Midbrain (tissue), 1 donor: ENCODE data around the gene IFNA5.
A peak's percentile ranks its signal among the peaks of the same experiment; 100 is the strongest.

ENCODE experiments used
- DNase-seq: peaks from one replicate; lab custom pipeline; 2025; lab: John Stamatoyannopoulos, UW

The IFNA5 gene

DNA sequence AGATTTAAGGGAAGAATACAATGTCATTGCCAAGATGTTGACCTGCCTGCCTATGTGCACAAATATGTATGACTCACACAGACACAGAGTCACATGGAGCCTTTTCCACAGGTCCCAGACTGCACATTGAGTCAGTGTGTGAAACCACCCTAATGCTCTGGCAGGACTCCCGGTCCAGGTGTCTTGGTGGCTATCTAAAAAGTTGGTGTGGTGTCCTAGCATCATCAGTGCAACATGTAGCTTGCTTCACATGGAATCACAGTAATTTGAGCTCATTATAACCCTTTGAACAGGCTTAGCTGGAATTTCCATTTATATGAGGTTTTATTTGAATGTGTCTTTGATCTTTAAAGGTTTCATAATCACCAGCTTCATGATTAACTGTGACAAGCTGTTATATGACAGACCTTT, 10.7 kb downstream of the IFNA5 start:
- no peak for DNase-seq

DNA sequence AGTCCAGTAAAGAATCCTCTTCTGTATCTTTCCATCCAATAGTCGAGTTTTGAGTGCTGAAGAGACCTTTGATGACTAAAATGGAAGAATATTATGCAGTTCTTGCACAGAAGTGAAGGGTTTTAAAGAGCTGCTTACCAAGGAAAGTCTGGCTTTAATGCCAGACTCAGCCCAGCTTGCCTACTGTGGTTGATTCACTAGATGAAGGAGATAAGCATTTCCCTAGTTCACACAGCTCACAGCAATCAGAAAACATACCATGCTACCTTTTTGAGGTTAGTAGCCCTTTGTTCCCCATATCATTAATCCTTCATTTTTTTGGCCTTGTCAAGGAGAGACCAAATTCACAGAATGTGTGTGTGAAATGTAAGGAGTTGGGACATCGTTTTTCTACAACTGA, 15.3 kb downstream of the IFNA5 start:
- no peak for DNase-seq

DNA sequence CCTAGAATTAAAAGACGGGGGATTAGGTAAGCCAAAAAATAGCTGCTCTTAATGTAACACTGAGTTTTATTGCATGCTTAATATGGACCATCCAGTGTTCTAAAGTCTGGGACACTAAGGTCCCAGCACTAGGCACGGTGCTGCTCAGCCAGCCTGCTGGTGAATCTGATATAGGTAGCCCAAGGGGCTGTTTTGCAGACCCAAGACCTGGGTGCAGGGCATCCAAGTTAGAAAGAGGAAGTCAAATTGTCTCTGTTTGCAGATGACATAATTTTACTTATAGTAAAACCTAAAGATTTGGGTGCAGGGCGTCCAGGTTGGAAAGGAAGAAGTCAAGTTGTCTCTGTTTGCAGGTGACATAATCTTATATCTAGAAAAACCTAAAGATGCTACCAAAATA, 17.8 kb downstream of the IFNA5 start:
- DNase-seq, result no peak

DNA sequence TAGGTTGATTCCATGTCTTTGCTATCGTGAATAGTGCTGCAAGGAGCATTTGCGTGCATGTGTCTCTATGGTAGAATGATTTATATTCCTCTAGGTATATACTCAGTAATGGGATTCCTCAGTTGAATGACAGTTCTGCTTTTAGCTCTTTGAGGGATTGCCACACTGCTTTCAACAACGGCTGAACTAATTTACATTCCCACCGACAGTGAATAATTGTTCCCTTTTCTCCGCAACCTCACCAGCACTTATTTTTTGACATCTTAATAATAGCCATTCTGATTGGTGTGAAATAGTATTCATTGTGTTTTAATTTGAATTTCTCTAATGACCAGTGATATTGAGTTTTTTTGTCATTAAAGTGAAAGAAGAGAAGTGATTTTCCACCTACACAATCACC, 18.5 kb downstream of the IFNA5 start:
- DNase-seq, result no peak

DNA sequence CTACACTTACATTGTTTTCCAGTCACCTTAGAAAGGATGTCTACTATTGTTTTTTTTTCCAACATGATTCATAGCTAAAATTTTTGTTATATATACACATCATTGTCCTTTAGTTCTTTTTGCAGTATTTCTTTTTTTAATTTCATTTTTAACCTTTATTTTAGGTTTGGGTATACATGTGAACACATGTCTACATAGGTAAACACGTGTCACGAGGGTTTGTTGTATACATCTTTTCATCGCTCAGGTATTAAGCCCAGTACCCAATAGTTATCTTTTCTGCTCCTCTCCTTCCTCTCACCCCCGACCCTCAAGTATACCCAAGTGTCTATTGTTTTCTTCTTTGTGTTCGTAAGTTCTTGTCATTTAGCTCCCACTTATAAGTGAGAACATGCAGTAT, 19.0 kb downstream of the IFNA5 start:
- DNase-seq, result no peak

DNA sequence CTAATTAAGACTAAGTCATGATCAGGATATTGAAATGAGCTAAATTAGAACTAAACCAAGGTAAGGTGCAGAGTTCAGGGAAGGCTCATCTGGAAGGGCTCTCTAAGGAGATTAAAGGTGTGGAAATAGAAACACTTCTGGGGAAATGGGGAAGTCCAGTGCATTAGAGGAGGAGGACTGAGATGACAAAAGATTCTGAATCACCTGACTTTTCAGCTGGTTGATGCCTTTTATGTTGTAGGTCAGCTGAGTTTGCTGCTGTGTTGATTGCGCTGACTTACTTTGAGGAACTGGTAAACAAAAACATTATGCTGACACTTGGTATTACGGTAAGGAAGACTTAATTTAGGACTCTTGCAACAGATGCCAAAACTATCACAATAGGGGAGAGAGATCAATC, 23.8 kb downstream of the IFNA5 start:
- no peak for DNase-seq

DNA sequence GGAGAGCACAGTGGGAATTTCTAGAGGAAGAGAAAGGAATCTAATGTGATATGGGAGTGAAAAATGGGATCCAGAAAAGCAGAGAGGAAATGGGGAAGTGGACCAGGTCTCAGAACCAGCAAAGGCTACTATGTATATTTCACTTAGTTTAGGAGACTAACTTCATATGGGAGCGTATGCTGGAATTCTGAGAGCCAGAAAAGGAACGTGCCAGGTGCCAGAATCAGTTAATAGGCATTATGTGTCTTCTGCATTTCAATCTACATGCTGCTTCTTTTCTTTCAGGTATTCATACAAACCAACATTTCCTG, 36.8 kb downstream of the IFNA5 start:
- DNase-seq, result no peak

GRCh38 chr9:21267485-21268346, 37.4 kb downstream of the IFNA5 start:
- peak; percentile 41 for DNase-seq

- no peak for DNase-seq
Measured at GRCh38 chr9:21266733-21267484, 38.2 kb downstream of the IFNA5 start.

GRCh38 chr9:21265421-21266189, 39.5 kb downstream of the IFNA5 start:
- DNase-seq, result no peak

DNA sequence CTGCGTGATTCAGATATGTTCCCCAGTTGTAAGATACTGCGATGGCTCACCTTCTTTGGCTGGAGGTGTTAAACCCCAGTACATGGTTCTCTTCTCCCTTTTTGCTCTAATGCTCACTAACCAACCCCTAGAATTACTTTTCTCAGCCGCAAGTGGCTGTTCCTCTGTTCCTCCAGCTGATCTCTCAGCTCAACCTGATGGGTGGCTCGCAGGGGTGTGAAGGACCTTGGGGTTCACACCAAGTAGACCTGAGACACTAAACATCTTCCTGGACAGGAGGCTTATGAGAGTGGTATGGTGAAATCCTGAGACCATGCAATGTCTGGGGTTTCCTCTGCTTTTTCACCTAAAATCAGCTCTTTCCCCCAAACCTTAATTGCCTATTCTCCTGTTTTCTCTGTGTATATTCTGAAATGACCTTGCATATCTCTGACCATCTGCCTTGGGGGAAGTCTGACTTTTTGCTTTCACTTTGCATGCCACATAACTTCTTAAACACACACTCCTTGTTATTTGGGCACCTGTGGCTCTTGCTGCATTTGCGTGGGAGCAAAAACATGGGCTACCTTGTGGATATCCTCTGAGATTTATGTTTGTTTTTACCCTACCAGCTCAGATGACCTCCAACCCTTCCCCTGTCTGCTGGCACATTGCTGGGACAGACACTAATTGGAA, 49.4 kb downstream of the IFNA5 start:
- no peak for DNase-seq
